K562 (cell line): ENCODE measurements around the gene TMEM143. TPM values are rescaled to one million over a fixed set of nuclear protein-coding genes. Genes with fewer than 3 reads are reported as not detected.

Experiments
- ARID2 ChIP-seq: fragments of 450-650 bp; IDR thresholded peaks from 2 replicates; pipeline ENCODE4 v1.6.1; 2017; ENCODE audit warnings: antibody characterized with exemption, mild to moderate bottlenecking
- CBFA2T2 ChIP-seq: fragments of 450-650 bp; conservative IDR thresholded peaks from 2 replicates; pipeline ENCODE4 v1.6.1; 2017; ENCODE audit warnings: mild to moderate bottlenecking
- CEBPG ChIP-seq, 3 experiments: fragments of 200-800 bp in 1 of 3; sonication (Bioruptor generic) in 1 of 3; sonication (generic) in 1 of 3; formaldehyde crosslinking in 1 of 3; IDR thresholded peaks in 2 of 3; conservative IDR thresholded peaks in 1 of 3; 2 replicates each; pipeline versions ENCODE4 v1.6.1 to v1.8.0; 2016 to 2022; ENCODE audit warnings: missing compliant biosample characterization in 2 of 3, missing genetic modification characterization in 2 of 3, mild to moderate bottlenecking in 1 of 3, missing genetic modification reagents in 1 of 3
- DPF2 ChIP-seq: fragments of 450-650 bp; IDR thresholded peaks from 2 replicates; pipeline ENCODE4 v1.6.1; 2016
- MAFK ChIP-seq: IDR thresholded peaks from 2 replicates; pipeline ENCODE4 v1.6.1; 2011; ENCODE audit warnings: low read length, improper control_type of control experiment
- MCM7 ChIP-seq, 2 experiments: fragments of 450-650 bp; IDR thresholded peaks; 2 replicates each; pipeline ENCODE4 v1.6.1; 2016 to 2018
- NRF1 ChIP-seq, 2 experiments: fragments of 450-650 bp; IDR thresholded peaks in 1 of 2; conservative IDR thresholded peaks in 1 of 2; 2 replicates each; pipeline ENCODE4 v1.6.1; 2014; ENCODE audit warnings: mild to moderate bottlenecking in 2 of 2
- SMARCA5 ChIP-seq: fragments of 450-650 bp; IDR thresholded peaks from 2 replicates; pipeline ENCODE4 v1.6.1; 2016
- SNIP1 ChIP-seq: fragments of 450-650 bp; IDR thresholded peaks from 2 replicates; pipeline ENCODE4 v1.7.1; 2017; ENCODE audit warnings: low read depth, mild to moderate bottlenecking
- TCF7L2 ChIP-seq: fragments of 150-350 bp; IDR thresholded peaks from 2 replicates; pipeline ENCODE4 v1.6.1; 2016; ENCODE audit warnings: low read depth, mild to moderate bottlenecking, low read length, moderate library complexity
- TEAD4 ChIP-seq, 2 experiments: sonication (generic) in 1 of 2; formaldehyde crosslinking in 1 of 2; IDR thresholded peaks; 2 replicates each; pipeline versions ENCODE4 v1.6.1 to v1.8.0; 2012 to 2022; ENCODE audit warnings: borderline replicate concordance in 1 of 2, inconsistent platforms in 1 of 2, low read length in 1 of 2, mild to moderate bottlenecking in 1 of 2, missing genetic modification reagents in 1 of 2
- ZBTB33 ChIP-seq: sonication (generic); formaldehyde crosslinking; IDR thresholded peaks from 2 replicates; pipeline ENCODE4 v1.8.1; 2023; ENCODE audit warnings: mild to moderate bottlenecking, missing genetic modification reagents
- ZNF561 ChIP-seq: fragments of 450-650 bp; formaldehyde crosslinking; conservative IDR thresholded peaks from 2 replicates; pipeline ENCODE4 v1.4.0; 2020; ENCODE audit warnings: mild to moderate bottlenecking, moderate library complexity
- ZNF639 ChIP-seq, 2 experiments: fragments of 200-800 bp in 1 of 2; sonication (Bioruptor generic) in 1 of 2; sonication (generic) in 1 of 2; formaldehyde crosslinking in 1 of 2; IDR thresholded peaks in 1 of 2; conservative IDR thresholded peaks in 1 of 2; 2 replicates each; pipeline versions ENCODE4 v1.5.0 to v1.6.1; 2016 to 2020; ENCODE audit warnings: missing compliant biosample characterization in 1 of 2, missing genetic modification characterization in 1 of 2, missing genetic modification reagents in 1 of 2
- polyA plus RNA-seq, 8 experiments: library from polyadenylated mRNA; depleted of rRNA in 4 of 8; stranded (reverse) in 5 of 8; unstranded in 3 of 8; fragments of >200 nt; fragmentation: Nextera tagmentation in 2 of 8; fragmentation: Illumina TruSeq in 1 of 8; extraction: Ambion mirVana in 2 of 8; extraction: Trizol in 1 of 8; gene quantifications; 2 replicates each; pipeline versions ENCODE4 v1.2.1 to v1.2.3, GENCODE V29; 2011 to 2014; ENCODE audit warnings: inconsistent platforms in 1 of 8, missing spikeins in 1 of 8
- total RNA-seq, 7 experiments: library from RNA; depleted of rRNA in 6 of 7; stranded (reverse); fragments of >200 nt in 6 of 7; fragmentation: Illumina TruSeq in 2 of 7; extraction: Trizol in 2 of 7; gene quantifications; 2 replicates each; pipeline versions ENCODE4 v1.2.1 to v1.2.3, GENCODE V29; 2011 to 2021; ENCODE audit warnings: low replicate concordance in 1 of 7
- TF ChIP-seq, protein P1 (sequence below): fragments of 250-450 bp; sonication (Bioruptor Pico); IDR thresholded peaks from 2 replicates; pipeline ENCODE4 v1.5.0; 2020; ENCODE audit warnings: mild to moderate bottlenecking, borderline replicate concordance
- TF ChIP-seq, protein P2 (sequence below): fragments of 250-450 bp; sonication (Bioruptor Pico); IDR thresholded peaks from 2 replicates; pipeline ENCODE4 v1.5.0; 2021

TMEM143 gene
- total and polyA plus RNA-seq, 9 of the 15 experiments (the other 6 are each of a cell fraction or from before 2014, with no cell fraction given) = 0.66 to 8.8 (median 4.3) TPM

DNA sequence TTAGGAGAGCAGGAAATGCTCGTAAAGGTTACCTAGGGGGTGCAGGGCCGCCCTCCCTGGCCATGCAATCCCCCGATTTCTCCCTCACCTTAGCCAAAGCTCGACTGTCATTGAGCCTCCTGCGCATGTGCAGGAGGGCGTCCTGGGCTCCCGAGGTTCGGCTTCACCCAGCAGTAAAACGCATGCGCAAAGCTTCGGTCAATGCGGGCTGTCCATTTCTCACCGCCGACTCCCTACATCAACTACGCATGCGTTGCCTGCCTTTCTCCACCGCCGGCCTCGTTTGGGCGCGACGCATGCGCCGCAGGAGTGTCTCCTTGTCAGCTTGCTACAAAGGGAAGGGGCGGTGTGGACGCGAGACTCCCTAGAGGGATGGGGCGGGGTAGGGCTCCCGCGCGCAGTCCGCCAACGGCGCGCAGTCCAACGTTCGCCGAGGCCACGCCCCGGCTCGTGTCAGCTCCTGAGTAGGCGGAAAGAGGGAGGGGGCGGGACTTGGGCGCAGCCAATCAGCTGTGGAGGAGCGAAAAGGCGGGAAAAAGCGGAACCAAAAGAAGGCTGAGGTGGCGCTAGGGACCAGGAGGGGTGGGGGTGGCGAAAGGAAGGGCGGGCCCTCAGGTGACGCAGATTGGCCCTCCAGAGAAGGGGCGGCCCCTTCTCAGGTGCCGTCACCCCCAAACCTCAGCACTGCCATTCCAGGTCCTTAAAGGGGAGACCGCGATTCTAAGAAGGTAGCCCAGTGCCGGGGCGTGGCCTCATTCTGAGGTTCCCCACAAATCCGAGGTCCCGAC lies at the start of gene TMEM143, which contains the start of gene SYNGR4 (continued):
- TF ChIP-seq CBFA2T2 (no peak), ZNF639 (CRISPR knock-in tag; conservative IDR thresholded peaks at IDR 0.05 in 1 of 2, IDR thresholded peaks at IDR 0.05 in 1 of 2) (no peak), NRF1 (conservative IDR thresholded peaks at IDR 0.05 in 1 of 2, IDR thresholded peaks at IDR 0.05 in 1 of 2) (peak; percentile 100), CEBPG (CRISPR knock-in tag; IDR thresholded peaks at IDR 0.05) (no peak), CEBPG (tag; conservative IDR thresholded peaks at IDR 0.05 in 1 of 2, IDR thresholded peaks at IDR 0.05 in 1 of 2) (no peak), TEAD4 (IDR thresholded peaks at IDR 0.05; ENCODE audit: low read length) (peak; percentile 10; the same call in 1 of the 2 replicates), TEAD4 (CRISPR knock-in tag; IDR thresholded peaks at IDR 0.05; ENCODE audit: borderline replicate concordance) (no peak), ZNF561 (CRISPR knock-in tag) (no peak), MAFK (peak; percentile 51), DPF2 (peak; percentile 46), SNIP1 (no peak), TCF7L2 (no peak), SMARCA5 (no peak), MCM7 (IDR thresholded peaks at IDR 0.05) (no peak), ARID2 (no peak), ZBTB33 (peak; percentile 28; the same call in 1 of the 2 replicates)
- TF ChIP-seq, protein P1, sequence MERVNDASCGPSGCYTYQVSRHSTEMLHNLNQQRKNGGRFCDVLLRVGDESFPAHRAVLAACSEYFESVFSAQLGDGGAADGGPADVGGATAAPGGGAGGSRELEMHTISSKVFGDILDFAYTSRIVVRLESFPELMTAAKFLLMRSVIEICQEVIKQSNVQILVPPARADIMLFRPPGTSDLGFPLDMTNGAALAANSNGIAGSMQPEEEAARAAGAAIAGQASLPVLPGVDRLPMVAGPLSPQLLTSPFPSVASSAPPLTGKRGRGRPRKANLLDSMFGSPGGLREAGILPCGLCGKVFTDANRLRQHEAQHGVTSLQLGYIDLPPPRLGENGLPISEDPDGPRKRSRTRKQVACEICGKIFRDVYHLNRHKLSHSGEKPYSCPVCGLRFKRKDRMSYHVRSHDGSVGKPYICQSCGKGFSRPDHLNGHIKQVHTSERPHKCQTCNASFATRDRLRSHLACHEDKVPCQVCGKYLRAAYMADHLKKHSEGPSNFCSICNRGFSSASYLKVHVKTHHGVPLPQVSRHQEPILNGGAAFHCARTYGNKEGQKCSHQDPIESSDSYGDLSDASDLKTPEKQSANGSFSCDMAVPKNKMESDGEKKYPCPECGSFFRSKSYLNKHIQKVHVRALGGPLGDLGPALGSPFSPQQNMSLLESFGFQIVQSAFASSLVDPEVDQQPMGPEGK (CRISPR knock-in tag) = no peak
- TF ChIP-seq, protein P2, sequence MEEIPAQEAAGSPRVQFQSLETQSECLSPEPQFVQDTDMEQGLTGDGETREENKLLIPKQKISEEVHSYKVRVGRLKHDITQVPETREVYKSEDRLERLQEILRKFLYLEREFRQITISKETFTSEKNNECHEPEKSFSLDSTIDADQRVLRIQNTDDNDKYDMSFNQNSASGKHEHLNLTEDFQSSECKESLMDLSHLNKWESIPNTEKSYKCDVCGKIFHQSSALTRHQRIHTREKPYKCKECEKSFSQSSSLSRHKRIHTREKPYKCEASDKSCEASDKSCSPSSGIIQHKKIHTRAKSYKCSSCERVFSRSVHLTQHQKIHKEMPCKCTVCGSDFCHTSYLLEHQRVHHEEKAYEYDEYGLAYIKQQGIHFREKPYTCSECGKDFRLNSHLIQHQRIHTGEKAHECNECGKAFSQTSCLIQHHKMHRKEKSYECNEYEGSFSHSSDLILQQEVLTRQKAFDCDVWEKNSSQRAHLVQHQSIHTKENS (CRISPR knock-in tag) = no peak
